A375 (cell line): Measurements from ENCODE around the gene BLCAP. TPM values are rescaled to one million over a fixed set of nuclear protein-coding genes. Genes with fewer than 3 reads are reported as not detected.

Source experiments
- total RNA-seq: library from RNA; depleted of rRNA; stranded (reverse); fragments of >200 nt; shearing (Covaris generic); gene quantifications from 2 replicates; pipeline ENCODE4 v1.2.3, GENCODE V29; 2014; rRNA removed

BLCAP gene
- 30.7 and 38.9 TPM in 2 replicates for total RNA-seq

GRCh38 chr20:37527638-37528445, at the start of gene BLCAP:
Gene BLCAP, minus strand, starts transcription at chr20:37527876. Its CDS starts 8,702 bp downstream, at chr20:37519174.

GRCh38 chr20:37521061-37521771, 6.5 kb downstream of the BLCAP start, which contains the start of gene NNAT:
Gene NNAT, plus strand, starts transcription at chr20:37521250. Its CDS starts 82 bp downstream, at chr20:37521332.

Other genes starting within 250 kb of the BLCAP start
- gene MANBAL, start 238.2 kb downstream of the BLCAP start, total RNA-seq, result 20.7 and 24.5 TPM in 2 replicates
- 22.2 and 27.8 TPM in 2 replicates for gene SRC, start 181.7 kb downstream of the BLCAP start, total RNA-seq
- not detected in 2 replicates for gene NNAT, start 6.6 kb downstream of the BLCAP start, total RNA-seq
- gene CTNNBL1, start 166.2 kb upstream of the BLCAP start, total RNA-seq, result 39.3 and 40.5 TPM in 2 replicates